ENCODE measurements around the gene SLC16A12.
"Not testable (repeated sequence)": the region's sequence is repeated elsewhere in the genome, so short reads cannot be mapped to it uniquely, and the experiment has no call there.

SLC16A12 gene

GRCh38 chr10:89547853-89548513, 12.6 kb upstream of the SLC16A12 start:
- DNase-seq (ENCODE audit: low spot score) = no peak

GRCh38 chr10:89546651-89547050, 11.3 kb upstream of the SLC16A12 start:
- DNase-seq (ENCODE audit: low spot score) = not testable (repeated sequence)

GRCh38 chr10:89543841-89544240, 8.4 kb upstream of the SLC16A12 start:
- DNase-seq (ENCODE audit: low spot score) = no peak

GRCh38 chr10:89540420-89540949, 5.1 kb upstream of the SLC16A12 start:
- no peak for DNase-seq (ENCODE audit: low spot score)

- DNase-seq (ENCODE audit: low spot score) = no peak
Measured at GRCh38 chr10:89537364-89537763, 2.0 kb upstream of the SLC16A12 start.

- no peak for DNase-seq (ENCODE audit: low spot score)
Measured at GRCh38 chr10:89536013-89536354, 590 bp upstream of the SLC16A12 start.

GRCh38 chr10:89534826-89535166, 598 bp downstream of the SLC16A12 start:
- DNase-seq (ENCODE audit: low spot score) = no peak

- DNase-seq (ENCODE audit: low spot score) = no peak
Measured at GRCh38 chr10:89532476-89532875, 2.9 kb downstream of the SLC16A12 start.

GRCh38 chr10:89531359-89531758, 4.0 kb downstream of the SLC16A12 start:
- DNase-seq (ENCODE audit: low spot score) = no peak

GRCh38 chr10:89529711-89530110, 5.7 kb downstream of the SLC16A12 start:
- not testable (repeated sequence) for DNase-seq (ENCODE audit: low spot score)

- no peak for DNase-seq (ENCODE audit: low spot score)
Measured at GRCh38 chr10:89526358-89526757, 9.0 kb downstream of the SLC16A12 start.

- DNase-seq (ENCODE audit: low spot score) = no peak
Measured at GRCh38 chr10:89525556-89525955, 9.8 kb downstream of the SLC16A12 start.

GRCh38 chr10:89524279-89524678, 11.1 kb downstream of the SLC16A12 start:
- DNase-seq (ENCODE audit: low spot score) = no peak

- DNase-seq (ENCODE audit: low spot score) = no peak
Measured at GRCh38 chr10:89523274-89523673, 12.1 kb downstream of the SLC16A12 start.

GRCh38 chr10:89522463-89522862, 12.9 kb downstream of the SLC16A12 start:
- DNase-seq (ENCODE audit: low spot score) = no peak

- no peak for DNase-seq (ENCODE audit: low spot score)
Measured at GRCh38 chr10:89521368-89521767, 14.0 kb downstream of the SLC16A12 start.

- DNase-seq (ENCODE audit: low spot score) = no peak
Measured at GRCh38 chr10:89520706-89521105, 14.7 kb downstream of the SLC16A12 start.

- DNase-seq (ENCODE audit: low spot score) = no peak
Measured at GRCh38 chr10:89518876-89519842, 16.2 kb downstream of the SLC16A12 start.

GRCh38 chr10:89518108-89518507, 17.3 kb downstream of the SLC16A12 start:
- DNase-seq (ENCODE audit: low spot score) = no peak

- DNase-seq (ENCODE audit: low spot score) = no peak
Measured at GRCh38 chr10:89516149-89516832, 19.1 kb downstream of the SLC16A12 start.

GRCh38 chr10:89515031-89515841, 20.2 kb downstream of the SLC16A12 start:
- no peak for DNase-seq (ENCODE audit: low spot score)

GRCh38 chr10:89513206-89513605, 22.2 kb downstream of the SLC16A12 start:
- DNase-seq (ENCODE audit: low spot score) = no peak
